ENCODE data around the gene P2RY8.
"Not testable (repeated sequence)": the region's sequence is repeated elsewhere in the genome, so short reads cannot be mapped to it uniquely, and the experiment has no call there.

P2RY8 gene

GRCh38 chrX:1446984-1447968 is 89.7 kb downstream of the P2RY8 start:
- not testable (repeated sequence) for DNase-seq (ENCODE audit: low read depth in 1 of 2, low spot score in 1 of 2)

DNA sequence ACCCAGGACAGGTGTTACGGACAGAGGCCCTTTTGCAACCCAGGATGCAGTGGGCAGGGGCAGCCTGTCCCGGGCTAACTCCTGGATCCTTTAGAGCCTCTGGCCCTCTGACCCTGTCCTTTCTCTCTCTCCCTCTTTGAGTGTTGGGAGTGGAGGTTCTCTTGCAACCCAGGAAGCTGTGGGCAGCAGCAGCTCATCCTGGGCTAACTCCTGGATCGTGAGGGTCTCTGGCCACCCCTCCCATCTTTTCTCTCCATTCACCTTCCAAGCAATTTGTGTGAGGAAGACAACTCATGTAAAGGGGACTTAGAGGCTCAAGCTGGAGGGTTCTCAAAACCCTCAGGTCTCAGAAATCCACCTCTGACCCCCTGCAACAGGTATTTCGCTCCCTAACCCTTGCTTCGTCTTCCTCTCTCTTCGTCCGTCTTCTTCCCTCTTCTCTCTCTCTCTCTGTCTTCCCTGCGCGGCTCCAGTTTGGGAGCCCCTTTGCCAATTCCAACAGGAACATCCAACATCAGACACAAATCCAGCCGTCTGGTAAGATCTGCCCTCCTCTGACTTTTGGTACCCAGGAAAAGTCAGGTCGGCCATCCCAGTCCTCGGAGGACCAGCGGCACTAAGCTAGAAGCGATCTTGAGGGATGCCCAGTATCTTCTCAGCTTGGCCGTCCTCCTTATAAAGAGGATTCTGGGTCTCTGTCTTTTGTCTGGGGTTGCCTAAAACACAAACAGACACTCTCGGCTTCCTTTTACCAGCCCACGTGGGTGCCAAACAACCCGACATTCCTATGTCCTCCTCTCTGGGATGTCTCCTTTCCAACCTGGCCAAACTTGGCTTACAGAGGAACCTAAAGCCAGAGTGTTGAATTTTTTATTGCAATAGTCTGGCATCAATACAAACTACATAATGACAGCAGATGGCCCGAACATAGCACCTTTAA is 92.2 kb downstream of the P2RY8 start:
- DNase-seq (ENCODE audit: low read depth in 1 of 2, low spot score in 1 of 2): no peak

DNA sequence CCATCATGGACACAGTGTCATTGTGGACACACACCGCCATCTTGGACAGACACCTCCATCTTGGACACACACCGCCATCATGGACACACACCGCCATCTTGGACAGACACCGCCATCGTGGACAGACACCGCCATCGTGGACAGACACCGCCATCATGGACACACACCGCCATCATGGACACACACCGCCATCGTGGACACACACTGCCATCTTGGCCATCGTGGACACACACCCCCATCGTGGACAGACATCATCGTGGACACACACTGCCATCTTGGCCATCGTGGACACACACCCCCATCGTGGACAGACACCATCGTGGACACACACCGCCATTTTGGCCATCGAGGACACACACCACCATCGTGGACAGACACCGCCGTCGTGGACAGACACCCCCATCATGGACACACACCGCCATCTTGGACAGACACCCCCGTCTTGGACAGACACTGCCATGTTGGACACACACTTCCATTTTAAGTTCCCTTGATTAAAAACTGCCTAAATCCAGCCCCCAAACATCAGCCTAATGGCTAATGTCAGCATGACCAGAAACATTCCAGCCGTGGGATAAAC is 93.4 kb downstream of the P2RY8 start:
- no peak for DNase-seq (ENCODE audit: low read depth in 1 of 2, low spot score in 1 of 2)

GRCh38 chrX:1442724-1443367 is 94.1 kb downstream of the P2RY8 start:
- no peak for DNase-seq (ENCODE audit: low read depth in 1 of 2, low spot score in 1 of 2)

DNA sequence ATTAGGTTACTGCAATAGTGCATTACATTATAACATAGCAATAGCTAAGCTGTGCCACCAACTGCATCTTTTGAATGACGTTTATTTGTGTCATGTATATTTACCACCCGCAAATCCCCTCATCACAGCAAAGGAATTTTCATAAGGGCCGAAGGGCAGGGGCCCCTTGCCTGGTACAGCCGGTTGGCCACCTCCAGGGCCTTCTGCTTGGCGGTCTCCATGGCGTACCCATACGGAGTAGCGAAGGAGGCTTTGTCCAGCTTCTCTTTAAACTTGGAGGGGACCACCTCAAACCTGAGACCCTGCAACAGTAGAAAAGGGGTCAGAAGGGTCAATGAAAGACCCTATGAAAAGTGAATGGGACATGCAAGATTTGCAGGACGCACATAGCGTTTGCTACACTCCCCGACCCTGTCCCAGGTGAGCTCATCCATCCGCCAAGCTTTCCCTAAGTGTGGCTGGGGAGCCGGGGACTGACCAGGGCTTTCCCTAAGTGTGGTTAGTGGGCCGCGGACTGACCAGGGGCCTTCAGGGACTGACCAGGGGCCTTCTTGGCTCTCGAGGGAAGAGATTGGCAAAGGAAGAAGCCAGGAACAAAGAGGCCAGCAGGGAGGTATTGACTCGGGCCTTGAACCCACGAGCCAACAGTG is 94.8 kb downstream of the P2RY8 start:
- DNase-seq (ENCODE audit: low read depth in 1 of 2, low spot score in 1 of 2): no peak

DNA sequence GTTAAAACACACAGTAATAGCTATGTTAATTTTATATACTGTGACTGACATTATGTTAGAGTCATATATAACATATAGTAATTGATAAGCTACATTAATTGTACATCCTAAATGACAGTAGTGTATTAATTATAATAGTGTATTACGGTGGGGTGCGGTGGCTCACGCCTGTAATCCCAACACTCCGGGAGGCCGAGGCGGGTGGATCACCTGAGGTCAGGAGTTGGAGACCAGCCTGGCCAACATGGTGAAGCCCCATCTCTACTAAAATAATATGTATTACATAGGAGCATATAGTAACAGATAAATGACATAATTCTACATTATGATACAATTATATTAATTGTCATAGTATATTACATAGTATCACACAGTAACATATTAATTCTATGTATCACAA is 96.5 kb downstream of the P2RY8 start:
- no peak for DNase-seq (ENCODE audit: low read depth in 1 of 2, low spot score in 1 of 2)

DNA sequence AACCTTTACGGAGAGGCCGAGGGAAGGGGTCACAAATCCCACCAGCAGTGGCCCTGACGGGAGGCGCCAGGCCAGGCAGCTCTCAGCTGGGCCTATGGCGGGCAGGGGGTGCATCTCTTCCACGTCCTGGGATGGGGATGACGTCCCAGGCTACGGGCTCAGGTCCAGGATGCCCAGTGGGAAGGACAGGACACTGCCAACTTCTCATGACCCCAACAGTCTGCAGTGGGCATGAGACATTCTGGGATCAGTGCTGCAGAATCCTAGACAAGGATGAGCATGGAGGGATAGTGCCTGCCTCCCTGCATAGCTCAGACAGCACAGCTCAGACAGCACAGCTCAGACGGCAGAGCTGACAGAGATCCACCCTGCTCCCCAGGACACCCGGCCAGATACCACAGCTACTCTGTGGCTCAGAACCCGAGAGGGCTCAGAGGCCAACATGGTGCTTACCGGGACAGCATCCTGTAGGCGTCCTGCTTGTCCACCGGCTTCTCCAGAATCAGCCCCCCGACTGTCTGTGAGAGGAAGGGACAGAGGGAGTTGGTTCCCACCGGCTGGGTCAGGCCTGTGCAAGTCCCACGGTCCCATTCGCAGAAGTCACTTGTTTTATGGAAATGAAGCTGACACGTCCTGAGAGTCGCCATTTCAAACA is 101.6 kb downstream of the P2RY8 start:
- no peak for DNase-seq (ENCODE audit: low read depth in 1 of 2, low spot score in 1 of 2)

DNA sequence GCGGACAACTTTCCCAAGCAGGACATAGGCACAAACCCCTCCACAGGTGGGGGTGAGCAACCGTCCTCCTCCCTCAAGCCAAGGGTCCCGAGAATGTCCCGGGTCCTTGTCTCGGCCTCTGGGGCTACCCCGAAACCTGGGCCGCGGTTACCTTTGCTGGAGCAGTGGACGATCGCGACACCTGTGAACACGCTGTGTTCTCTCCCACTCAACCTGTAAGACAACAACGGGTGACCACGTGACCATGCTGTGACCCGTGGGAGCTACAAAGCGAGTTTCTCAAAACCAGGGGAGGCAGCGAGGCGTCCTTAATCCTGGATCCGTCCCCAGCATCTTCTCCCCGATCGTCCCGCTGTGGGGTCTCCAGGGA is 102.1 kb downstream of the P2RY8 start:
- DNase-seq (ENCODE audit: low read depth in 1 of 2, low spot score in 1 of 2): no peak

DNA sequence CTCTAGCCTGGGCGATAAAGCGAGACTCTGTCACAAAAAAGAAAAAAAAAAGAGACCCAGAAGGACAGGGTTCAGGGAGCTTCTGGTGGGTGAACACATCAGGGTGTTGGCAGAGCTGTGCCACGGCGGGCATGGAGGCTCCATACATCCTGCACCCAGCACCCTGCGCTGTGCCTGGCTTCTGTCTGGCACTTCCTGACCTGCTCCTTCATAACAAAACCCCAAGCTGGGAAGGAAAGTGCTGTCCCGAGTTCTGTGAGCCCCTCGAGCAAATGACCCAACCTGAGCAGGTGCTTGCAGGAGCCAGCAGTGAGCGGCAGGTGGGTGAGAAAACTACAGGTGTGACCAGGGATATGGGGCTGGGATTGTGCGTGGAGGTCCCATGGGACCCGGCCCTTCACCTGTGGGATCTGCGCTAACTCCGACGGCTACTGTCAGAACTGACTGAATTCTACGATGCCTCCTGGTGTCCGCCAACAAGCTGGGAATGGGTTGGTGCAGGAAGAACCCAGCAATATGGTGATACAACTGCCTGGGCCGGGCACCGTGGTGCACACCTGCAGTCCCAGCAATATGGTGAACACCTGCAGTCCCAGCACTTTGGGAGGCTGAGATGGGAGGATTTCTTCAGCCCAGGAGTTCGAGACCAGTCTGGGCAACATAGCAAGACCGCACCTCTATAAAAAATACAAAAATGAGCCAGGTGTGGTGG is 103.2 kb downstream of the P2RY8 start:
- no peak for DNase-seq (ENCODE audit: low read depth in 1 of 2, low spot score in 1 of 2)

- no peak for DNase-seq (ENCODE audit: low read depth in 1 of 2, low spot score in 1 of 2)
These were observed 106.5 kb downstream of the P2RY8 start for GRCh38 chrX:1430451-1430850.

DNA sequence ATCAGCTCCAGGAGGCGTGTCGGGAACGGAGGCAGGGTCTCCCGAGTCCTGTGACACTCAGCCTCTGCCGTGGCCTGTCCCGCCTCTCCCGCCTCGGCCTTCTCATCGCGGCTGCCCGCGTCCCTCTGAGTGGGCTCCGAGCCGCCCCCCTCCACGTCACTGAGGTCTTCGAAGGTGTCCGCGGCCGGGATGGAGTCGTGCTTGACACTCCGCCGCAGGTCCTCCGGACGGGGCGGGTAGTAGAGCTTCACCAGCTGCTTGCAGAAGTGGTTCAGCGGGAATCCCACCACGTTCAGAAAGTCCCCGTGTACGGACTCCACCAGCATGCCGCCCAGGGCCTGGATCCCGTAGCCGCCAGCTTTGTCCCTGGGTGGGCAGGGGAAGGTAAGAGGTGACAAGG is 109.2 kb downstream of the P2RY8 start:
- DNase-seq (ENCODE audit: low read depth in 1 of 2, low spot score in 1 of 2): no peak

DNA sequence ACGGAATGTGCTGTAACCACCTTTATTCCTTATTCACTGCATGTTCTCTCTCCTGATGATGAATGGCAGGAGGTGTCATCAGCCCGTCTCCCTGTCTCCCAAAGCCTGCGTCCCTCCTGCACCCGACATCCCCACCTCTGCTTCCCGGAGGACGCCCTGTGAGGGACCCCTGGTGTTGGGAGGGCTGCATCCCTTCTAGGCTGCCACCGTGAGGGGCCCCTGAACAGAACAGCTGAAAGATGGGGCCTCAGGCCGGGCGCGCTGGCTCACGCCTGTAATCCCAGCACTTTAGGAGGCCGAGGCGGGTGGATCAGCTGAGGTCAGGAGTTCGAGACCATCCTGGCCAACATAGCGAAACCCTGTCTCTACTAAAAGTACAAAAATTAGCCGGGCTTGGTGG is 110.7 kb downstream of the P2RY8 start:
- DNase-seq (ENCODE audit: low read depth in 1 of 2, low spot score in 1 of 2): not testable (repeated sequence)

DNA sequence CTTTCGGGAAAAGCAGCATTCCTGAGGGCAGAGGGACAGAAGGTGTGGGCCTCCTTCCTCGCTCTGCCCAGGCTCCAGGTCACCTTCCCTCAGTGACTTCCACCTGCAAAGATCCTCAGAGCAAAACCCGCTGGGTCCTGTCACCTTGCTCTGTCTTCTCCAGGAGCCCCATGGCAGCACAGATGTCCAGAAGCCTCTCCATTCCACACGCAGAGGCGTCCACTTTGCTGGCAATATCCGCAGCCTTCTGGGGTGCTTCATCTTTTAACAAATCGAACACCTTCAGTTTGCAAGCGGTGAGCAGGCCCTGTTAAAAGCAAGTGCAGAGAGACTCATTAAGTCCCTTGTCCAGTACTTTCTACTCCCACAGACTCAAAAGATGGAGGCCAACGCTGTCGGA is 111.6 kb downstream of the P2RY8 start:
- DNase-seq (ENCODE audit: low read depth in 1 of 2, low spot score in 1 of 2): no peak

DNA sequence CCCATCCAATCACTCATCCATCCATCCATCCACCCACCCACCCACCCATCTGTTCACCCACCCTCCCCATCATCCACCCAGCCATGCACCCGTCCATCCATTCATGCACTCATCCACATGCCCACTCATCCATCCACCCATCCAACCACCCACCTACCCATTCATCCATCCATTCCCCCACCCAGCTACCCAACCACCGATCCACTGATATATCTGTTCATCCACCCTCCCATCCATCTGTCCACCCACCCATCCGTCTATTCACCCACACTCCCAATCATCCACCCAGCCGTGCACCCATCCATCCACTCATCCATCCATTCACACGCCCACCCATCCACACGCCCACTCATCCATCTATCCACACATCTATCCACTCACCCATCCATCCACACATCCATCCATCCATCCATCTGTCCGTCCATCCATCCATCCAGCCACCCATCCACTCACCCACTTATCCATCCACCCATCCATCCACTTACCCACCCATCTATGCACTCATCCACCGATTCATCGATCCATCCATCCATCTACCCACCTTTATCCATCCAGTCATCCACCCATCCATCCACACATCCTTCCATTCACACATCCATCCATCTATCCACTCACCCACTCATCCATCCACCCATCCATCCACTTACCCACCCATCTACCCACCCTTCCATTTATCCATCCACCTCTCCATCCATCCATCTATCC is 112.7 kb downstream of the P2RY8 start:
- no peak for DNase-seq (ENCODE audit: low read depth in 1 of 2, low spot score in 1 of 2)

GRCh38 chrX:1423215-1423614 is 113.8 kb downstream of the P2RY8 start:
- DNase-seq (ENCODE audit: low read depth in 1 of 2, low spot score in 1 of 2): no peak

DNA sequence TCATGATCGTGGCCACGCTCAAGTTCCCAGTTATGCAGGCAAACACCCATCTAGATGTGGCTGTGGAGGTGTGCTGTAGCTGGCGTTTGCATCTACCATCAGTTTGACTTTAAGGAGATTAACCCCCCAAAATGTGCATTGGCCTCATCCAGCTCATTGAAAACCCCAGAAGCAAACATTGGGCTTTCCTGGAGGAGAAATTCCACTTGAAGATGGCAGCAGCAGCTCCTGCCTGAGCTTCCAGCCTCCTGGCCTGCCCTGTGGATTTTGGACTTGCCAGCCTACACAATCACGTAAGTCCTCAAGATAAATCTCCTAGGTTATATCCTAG is 114.9 kb downstream of the P2RY8 start:
- no peak for DNase-seq (ENCODE audit: low read depth in 1 of 2, low spot score in 1 of 2)

- no peak for DNase-seq (ENCODE audit: low read depth in 1 of 2, low spot score in 1 of 2)
These were observed 115.4 kb downstream of the P2RY8 start for GRCh38 chrX:1421433-1422134.

DNA sequence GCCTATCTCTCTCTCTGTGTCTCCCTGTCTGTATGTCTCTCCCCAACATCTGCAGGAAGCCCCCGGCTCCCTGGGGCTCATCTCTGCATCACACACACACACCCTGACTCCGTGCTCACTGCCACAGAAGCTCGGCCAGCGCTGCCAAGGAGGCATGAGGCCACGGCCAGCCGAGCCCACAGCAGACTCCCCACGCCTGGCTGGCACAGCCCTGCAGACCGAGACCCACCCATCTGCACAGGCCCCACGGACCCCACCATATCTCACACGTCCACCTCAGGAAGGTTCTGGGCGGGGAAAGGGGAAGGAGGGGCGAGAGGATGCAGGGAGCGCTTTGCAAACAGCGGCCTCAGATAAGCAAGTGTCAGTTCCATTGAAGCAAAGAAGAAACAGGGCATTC is 116.6 kb downstream of the P2RY8 start:
- DNase-seq (ENCODE audit: low read depth in 1 of 2, low spot score in 1 of 2): no peak

Measured in stimulated activated CD4-positive, alpha-beta T cell treated with anti-CD3 and anti-CD28 coated beads, Interleukin-15, amount 100 ng/mL, for 1 hour (primary cell).